ENCODE data around the gene NUBP2. TPM values are rescaled to one million over a fixed set of nuclear protein-coding genes. Genes with fewer than 3 reads are reported as not detected.

NUBP2 gene
- total RNA-seq, 1 experiment from 2014 or later, result 35.9 TPM

GRCh38 chr16:1818873-1819525 lies 36.2 kb downstream of the NUBP2 start:
- no peaks in the 10 kb centered on the region for H3K79me2 ChIP-seq (ENCODE audit: low read length)
- H3K9me3 ChIP-seq (ENCODE audit: low read length), result no peaks in the 10 kb centered on the region
- no peaks in the 10 kb centered on the region for H3K27me3 ChIP-seq (ENCODE audit: low read length)
- no peaks in the 10 kb centered on the region for H3K36me3 ChIP-seq (ENCODE audit: insufficient read depth, low read length)
- no peak overlapping the region for H2AFZ ChIP-seq (ENCODE audit: low read length)
- no peak overlapping the region for H3K27ac ChIP-seq (ENCODE audit: low read length)
- no peaks in the 10 kb centered on the region for H4K20me1 ChIP-seq (ENCODE audit: insufficient read depth, low read depth, low read length)
- no peak overlapping the region for H3K4me3 ChIP-seq (ENCODE audit: low read length)
- no peaks in the 10 kb centered on the region; the same call in 1 of the 2 replicates for H3K4me1 ChIP-seq (ENCODE audit: low read length)
- DNase-seq, result no peak
- H3K9me2 ChIP-seq (replicated peaks; ENCODE audit: insufficient read depth, low read length), result no peaks in the 10 kb centered on the region
- H3K9ac ChIP-seq (ENCODE audit: low read length), result no peak overlapping the region
- no peak overlapping the region for H3K4me2 ChIP-seq (ENCODE audit: low read depth, low read length, poor library complexity, severe bottlenecking)

GRCh38 chr16:1819611-1820010 lies 36.9 kb downstream of the NUBP2 start:
- no peaks in the 10 kb centered on the region for H3K36me3 ChIP-seq (ENCODE audit: insufficient read depth, low read length)
- no peak overlapping the region for H3K4me3 ChIP-seq (ENCODE audit: low read length)
- H4K20me1 ChIP-seq (ENCODE audit: insufficient read depth, low read depth, low read length), result no peaks in the 10 kb centered on the region
- no peak overlapping the region for H3K27ac ChIP-seq (ENCODE audit: low read length)
- no peak overlapping the region for H3K9ac ChIP-seq (ENCODE audit: low read length)
- H3K4me2 ChIP-seq (ENCODE audit: low read depth, low read length, poor library complexity, severe bottlenecking), result no peak overlapping the region
- no peaks in the 10 kb centered on the region for H3K9me3 ChIP-seq (ENCODE audit: low read length)
- no peak overlapping the region for H2AFZ ChIP-seq (ENCODE audit: low read length)
- no peaks in the 10 kb centered on the region for H3K27me3 ChIP-seq (ENCODE audit: low read length)
- no peak for DNase-seq
- no peaks in the 10 kb centered on the region; the same call in 1 of the 2 replicates for H3K4me1 ChIP-seq (ENCODE audit: low read length)
- H3K79me2 ChIP-seq (ENCODE audit: low read length), result no peaks in the 10 kb centered on the region
- no peaks in the 10 kb centered on the region for H3K9me2 ChIP-seq (replicated peaks; ENCODE audit: insufficient read depth, low read length)

- no peaks in the 10 kb centered on the region for H3K9me3 ChIP-seq (ENCODE audit: low read length)
- no peaks in the 10 kb centered on the region for H3K9me2 ChIP-seq (replicated peaks; ENCODE audit: insufficient read depth, low read length)
- H3K9ac ChIP-seq (ENCODE audit: low read length), result no peak overlapping the region
- peaks cover 2% of the 10 kb centered on the region for H3K4me1 ChIP-seq (ENCODE audit: low read length)
- H3K4me3 ChIP-seq (ENCODE audit: low read length), result no peak overlapping the region
- no peaks in the 10 kb centered on the region for H4K20me1 ChIP-seq (ENCODE audit: insufficient read depth, low read depth, low read length)
- no peak overlapping the region for H3K4me2 ChIP-seq (ENCODE audit: low read depth, low read length, poor library complexity, severe bottlenecking)
- no peaks in the 10 kb centered on the region for H3K79me2 ChIP-seq (ENCODE audit: low read length)
- H3K27ac ChIP-seq (ENCODE audit: low read length), result no peak overlapping the region
- H2AFZ ChIP-seq (ENCODE audit: low read length), result no peak overlapping the region
- no peak for DNase-seq
- no peaks in the 10 kb centered on the region for H3K36me3 ChIP-seq (ENCODE audit: insufficient read depth, low read length)
- no peaks in the 10 kb centered on the region for H3K27me3 ChIP-seq (ENCODE audit: low read length)
Observed at GRCh38 chr16:1820096-1820945, 37.6 kb downstream of the NUBP2 start.

- Histone ChIP-seq H3K4me1 (ENCODE audit: low read length) (peaks cover 8% of the 10 kb centered on the region), H3K4me2 (ENCODE audit: low read depth, low read length, poor library complexity, severe bottlenecking) (no peak overlapping the region), H3K9me3 (ENCODE audit: low read length) (no peaks in the 10 kb centered on the region), H2AFZ (ENCODE audit: low read length) (no peak overlapping the region), H3K79me2 (ENCODE audit: low read length) (no peaks in the 10 kb centered on the region), H3K4me3 (ENCODE audit: low read length) (no peak overlapping the region), H4K20me1 (ENCODE audit: insufficient read depth, low read depth, low read length) (no peaks in the 10 kb centered on the region), H3K27me3 (ENCODE audit: low read length) (no peaks in the 10 kb centered on the region), H3K9me2 (replicated peaks; ENCODE audit: insufficient read depth, low read length) (no peaks in the 10 kb centered on the region), H3K36me3 (ENCODE audit: insufficient read depth, low read length) (no peaks in the 10 kb centered on the region), H3K9ac (ENCODE audit: low read length) (no peak overlapping the region), H3K27ac (ENCODE audit: low read length) (no peak overlapping the region)
- DNase-seq, result no peak
Observed at GRCh38 chr16:1820946-1821290, 38.2 kb downstream of the NUBP2 start.

- Histone ChIP-seq H2AFZ (ENCODE audit: low read length) (no peak overlapping the region), H4K20me1 (ENCODE audit: insufficient read depth, low read depth, low read length) (no peaks in the 10 kb centered on the region), H3K4me1 (ENCODE audit: low read length) (peaks cover 8% of the 10 kb centered on the region), H3K9ac (ENCODE audit: low read length) (no peak overlapping the region), H3K36me3 (ENCODE audit: insufficient read depth, low read length) (no peaks in the 10 kb centered on the region), H3K79me2 (ENCODE audit: low read length) (no peaks in the 10 kb centered on the region), H3K27me3 (ENCODE audit: low read length) (no peaks in the 10 kb centered on the region), H3K4me3 (ENCODE audit: low read length) (no peak overlapping the region), H3K4me2 (ENCODE audit: low read depth, low read length, poor library complexity, severe bottlenecking) (no peak overlapping the region), H3K27ac (ENCODE audit: low read length) (no peak overlapping the region), H3K9me3 (ENCODE audit: low read length) (no peaks in the 10 kb centered on the region), H3K9me2 (replicated peaks; ENCODE audit: insufficient read depth, low read length) (no peaks in the 10 kb centered on the region)
- DNase-seq, result no peak
Observed at GRCh38 chr16:1821861-1822611, 39.3 kb downstream of the NUBP2 start.

- Histone ChIP-seq H3K4me1 (ENCODE audit: low read length) (peaks cover 13% of the 10 kb centered on the region), H3K27ac (ENCODE audit: low read length) (no peak overlapping the region), H4K20me1 (ENCODE audit: insufficient read depth, low read depth, low read length) (no peaks in the 10 kb centered on the region), H2AFZ (ENCODE audit: low read length) (no peak overlapping the region), H3K79me2 (ENCODE audit: low read length) (peaks cover 6% of the 10 kb centered on the region), H3K9ac (ENCODE audit: low read length) (no peak overlapping the region), H3K4me2 (ENCODE audit: low read depth, low read length, poor library complexity, severe bottlenecking) (no peak overlapping the region), H3K27me3 (ENCODE audit: low read length) (no peaks in the 10 kb centered on the region), H3K36me3 (ENCODE audit: insufficient read depth, low read length) (no peaks in the 10 kb centered on the region), H3K9me2 (replicated peaks; ENCODE audit: insufficient read depth, low read length) (no peaks in the 10 kb centered on the region), H3K9me3 (ENCODE audit: low read length) (no peaks in the 10 kb centered on the region), H3K4me3 (ENCODE audit: low read length) (no peak overlapping the region)
- DNase-seq, result no peak
Observed at GRCh38 chr16:1822801-1823200, 40.0 kb downstream of the NUBP2 start.

GRCh38 chr16:1823821-1824220 lies 41.1 kb downstream of the NUBP2 start:
- Histone ChIP-seq H3K4me2 (ENCODE audit: low read depth, low read length, poor library complexity, severe bottlenecking) (no peak overlapping the region), H3K79me2 (ENCODE audit: low read length) (peaks cover 15% of the 10 kb centered on the region), H3K9me2 (replicated peaks; ENCODE audit: insufficient read depth, low read length) (no peaks in the 10 kb centered on the region), H3K27me3 (ENCODE audit: low read length) (no peaks in the 10 kb centered on the region), H3K9me3 (ENCODE audit: low read length) (no peaks in the 10 kb centered on the region), H3K4me3 (ENCODE audit: low read length) (no peak overlapping the region), H3K36me3 (ENCODE audit: insufficient read depth, low read length) (no peaks in the 10 kb centered on the region), H4K20me1 (ENCODE audit: insufficient read depth, low read depth, low read length) (no peaks in the 10 kb centered on the region), H3K27ac (ENCODE audit: low read length) (no peak overlapping the region), H3K4me1 (ENCODE audit: low read length) (peaks cover 23% of the 10 kb centered on the region), H2AFZ (ENCODE audit: low read length) (no peak overlapping the region), H3K9ac (ENCODE audit: low read length) (peak overlapping the region; percentile 23; the same call in 1 of the 2 replicates)
- peak; percentile 88 for DNase-seq

- Histone ChIP-seq H3K9ac (ENCODE audit: low read length) (peak overlapping the region; percentile 71), H3K79me2 (ENCODE audit: low read length) (peaks cover 19% of the 10 kb centered on the region), H3K9me3 (ENCODE audit: low read length) (no peaks in the 10 kb centered on the region), H3K9me2 (replicated peaks; ENCODE audit: insufficient read depth, low read length) (no peaks in the 10 kb centered on the region), H4K20me1 (ENCODE audit: insufficient read depth, low read depth, low read length) (no peaks in the 10 kb centered on the region), H3K4me2 (ENCODE audit: low read depth, low read length, poor library complexity, severe bottlenecking) (peak overlapping the region; percentile 86), H2AFZ (ENCODE audit: low read length) (no peak overlapping the region), H3K36me3 (ENCODE audit: insufficient read depth, low read length) (no peaks in the 10 kb centered on the region), H3K27me3 (ENCODE audit: low read length) (no peaks in the 10 kb centered on the region), H3K27ac (ENCODE audit: low read length) (no peak overlapping the region), H3K4me3 (ENCODE audit: low read length) (peak overlapping the region; percentile 74), H3K4me1 (ENCODE audit: low read length) (peaks cover 31% of the 10 kb centered on the region)
- no peak for DNase-seq
Observed at GRCh38 chr16:1825381-1825863, 42.7 kb downstream of the NUBP2 start.
